Measurements from ENCODE around the gene POLR3B.

GRCh38 chr12:106362971-106363370, 5.4 kb downstream of the POLR3B start:
- TF ChIP-seq FOXP4 (CRISPR knock-in tag; IDR thresholded peaks at IDR 0.05; ENCODE audit: borderline replicate concordance) (no peak), HDAC6 (IDR thresholded peaks at IDR 0.05; ENCODE audit: low read depth, low read length) (no peak), MAFK (IDR thresholded peaks at IDR 0.05; ENCODE audit: low read length) (no peak), POLR2B (IDR thresholded peaks at IDR 0.05; ENCODE audit: low read depth, partially characterized antibody) (no peak), CTCF (IDR thresholded peaks at IDR 0.05 in 2 of 3, conservative IDR thresholded peaks at IDR 0.05 in 1 of 3; ENCODE audit: insufficient read depth in 2 of 3, low read depth in 1 of 3, low read length in 3 of 3) (no peak), GMEB1 (CRISPR knock-in tag; IDR thresholded peaks at IDR 0.05) (no peak), CAMTA2 (CRISPR knock-in tag; conservative IDR thresholded peaks at IDR 0.05) (no peak), ZSCAN29 (IDR thresholded peaks at IDR 0.05) (no peak), MXI1 (IDR thresholded peaks at IDR 0.05; ENCODE audit: low read depth, low read length) (no peak), KLF13 (tag; IDR thresholded peaks at IDR 0.05; ENCODE audit: borderline replicate concordance, low read depth) (no peak), E2F8 (IDR thresholded peaks at IDR 0.05; ENCODE audit: low read depth, partially characterized antibody) (no peak), CHD2 (IDR thresholded peaks at IDR 0.05; ENCODE audit: low read depth, low read length) (no peak), SP2 (IDR thresholded peaks at IDR 0.05; ENCODE audit: extremely low read depth, low read depth, low read length, poor library complexity, severe bottlenecking) (no peak)

All from K562 (cell line).